GM10248 (cell line): ENCODE results near the gene LETM1.

Source experiments
- CTCF ChIA-PET: fragments of 300-600 bp; sonication (Branson Sonifier 250); formaldehyde crosslinking; extraction: SDS; loops from one replicate; lab custom pipeline; 2021; ENCODE audit warnings: antibody characterized with exemption; lab: Yijun Ruan, JAX
- POLR2A ChIA-PET: fragments of 350-650 bp; sonication (Branson Sonifier 250); formaldehyde crosslinking; extraction: SDS; loops from one replicate; lab custom pipeline; 2020; ENCODE audit warnings: antibody characterized with exemption; lab: Yijun Ruan, JAX
- DNase-seq: peaks from one replicate; pipeline ENCODE4 v3.0.0; 2012; ENCODE audit errors: extremely low spot score
- CTCF ChIP-seq: IDR thresholded peaks from 2 replicates; pipeline ENCODE4 v1.5.1; 2012; ENCODE audit warnings: mild to moderate bottlenecking, low read depth; ENCODE audit errors: extremely low read depth, missing control alignments, control extremely low read depth

The LETM1 gene

GRCh38 chr4:1770791-1771231 lies 85.1 kb downstream of the LETM1 start:
- CTCF ChIA-PET: no interaction called here
- DNase-seq: no peak
- POLR2A ChIA-PET: no interaction called here
- no peak for TF ChIP-seq CTCF

GRCh38 chr4:1770245-1770644 lies 85.7 kb downstream of the LETM1 start:
- DNase-seq: no peak
- ChIA-PET POLR2A (no interaction called here), CTCF (no interaction called here)
- TF ChIP-seq CTCF: no peak

GRCh38 chr4:1769692-1770091 lies 86.3 kb downstream of the LETM1 start:
- ChIA-PET POLR2A (no interaction called here), CTCF (interaction anchor here (1.0 kb wide), 1 partner anchor 18 kb away, joined by 3 read pairs; no protein-coding TSS in a partner anchor)
- no peak for TF ChIP-seq CTCF
- no peak for DNase-seq

- ChIA-PET CTCF (interaction anchor here (0.6 to 1.4 kb wide), 6 partner anchors 13 to 41 kb away, joined by 3 to 5 read pairs (median 4); no protein-coding TSS in a partner anchor), POLR2A (no interaction called here)
- TF ChIP-seq CTCF: no peak
- no peak for DNase-seq
These were observed 87.5 kb downstream of the LETM1 start for GRCh38 chr4:1768367-1769034.

- ChIA-PET POLR2A (no interaction called here), CTCF (interaction anchor here (0.6 to 1.4 kb wide), 5 partner anchors 12 to 41 kb away, joined by 3 to 5 read pairs (median 4); no protein-coding TSS in a partner anchor)
- peak; percentile 33 for TF ChIP-seq CTCF
- DNase-seq: peak; percentile 68
These were observed 88.1 kb downstream of the LETM1 start for GRCh38 chr4:1767770-1768366.

GRCh38 chr4:1767061-1767769 lies 88.7 kb downstream of the LETM1 start:
- peak; percentile 11 for TF ChIP-seq CTCF
- no peak for DNase-seq
- CTCF ChIA-PET: interaction anchor here (1.0 to 1.4 kb wide), 4 partner anchors 11 to 42 kb away, joined by 3 to 5 read pairs (median 4); no protein-coding TSS in a partner anchor
- POLR2A ChIA-PET: no interaction called here
